ENCODE data around the gene BCL6.

DNA sequence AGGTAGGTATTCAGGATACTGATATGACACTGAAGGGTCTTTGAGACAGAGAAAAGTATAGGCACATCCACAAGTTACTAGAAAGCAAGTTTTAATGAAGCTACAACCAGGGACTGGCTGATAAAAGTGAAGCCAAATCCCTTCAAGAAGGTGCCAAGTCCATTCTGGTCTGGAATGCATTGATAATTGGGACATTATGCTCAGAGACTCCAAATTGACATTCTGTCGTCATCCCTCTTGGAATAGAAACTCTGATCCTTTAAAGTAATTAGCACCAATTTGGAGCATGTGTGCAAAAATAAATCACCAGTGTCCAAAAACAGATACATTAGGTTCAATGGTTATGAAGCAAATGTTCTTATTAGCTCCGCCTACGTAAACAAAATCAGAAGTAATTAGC, 47.3 kb upstream of the BCL6 start:
- TF ChIP-seq, protein P1, sequence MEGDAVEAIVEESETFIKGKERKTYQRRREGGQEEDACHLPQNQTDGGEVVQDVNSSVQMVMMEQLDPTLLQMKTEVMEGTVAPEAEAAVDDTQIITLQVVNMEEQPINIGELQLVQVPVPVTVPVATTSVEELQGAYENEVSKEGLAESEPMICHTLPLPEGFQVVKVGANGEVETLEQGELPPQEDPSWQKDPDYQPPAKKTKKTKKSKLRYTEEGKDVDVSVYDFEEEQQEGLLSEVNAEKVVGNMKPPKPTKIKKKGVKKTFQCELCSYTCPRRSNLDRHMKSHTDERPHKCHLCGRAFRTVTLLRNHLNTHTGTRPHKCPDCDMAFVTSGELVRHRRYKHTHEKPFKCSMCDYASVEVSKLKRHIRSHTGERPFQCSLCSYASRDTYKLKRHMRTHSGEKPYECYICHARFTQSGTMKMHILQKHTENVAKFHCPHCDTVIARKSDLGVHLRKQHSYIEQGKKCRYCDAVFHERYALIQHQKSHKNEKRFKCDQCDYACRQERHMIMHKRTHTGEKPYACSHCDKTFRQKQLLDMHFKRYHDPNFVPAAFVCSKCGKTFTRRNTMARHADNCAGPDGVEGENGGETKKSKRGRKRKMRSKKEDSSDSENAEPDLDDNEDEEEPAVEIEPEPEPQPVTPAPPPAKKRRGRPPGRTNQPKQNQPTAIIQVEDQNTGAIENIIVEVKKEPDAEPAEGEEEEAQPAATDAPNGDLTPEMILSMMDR (IDR thresholded peaks at IDR 0.05; ENCODE audit: extremely low read depth in 1 of 2, insufficient read depth in 1 of 2, low read depth in 1 of 2, low read length in 2 of 2): no peak
- TF ChIP-seq POLR2A (IDR thresholded peaks at IDR 0.05; ENCODE audit: low read depth, low read length) (no peak), POLR2AphosphoS5 (IDR thresholded peaks at IDR 0.05; ENCODE audit: insufficient read depth, low read depth, low read length) (no peak), EZH2 (IDR thresholded peaks at IDR 0.05; ENCODE audit: borderline replicate concordance, low read depth, low read length, severe bottlenecking) (no peak), GATA2 (IDR thresholded peaks at IDR 0.05; ENCODE audit: insufficient read depth, insufficient read length, low read depth, low read length) (no peak), JUN (IDR thresholded peaks at IDR 0.05; ENCODE audit: borderline replicate concordance, insufficient read depth, insufficient read length, low read depth) (no peak), MYC (IDR thresholded peaks at IDR 0.05; ENCODE audit: low read depth, low read length) (no peak)
- TF ChIP-seq, protein P2, sequence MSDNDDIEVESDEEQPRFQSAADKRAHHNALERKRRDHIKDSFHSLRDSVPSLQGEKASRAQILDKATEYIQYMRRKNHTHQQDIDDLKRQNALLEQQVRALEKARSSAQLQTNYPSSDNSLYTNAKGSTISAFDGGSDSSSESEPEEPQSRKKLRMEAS (IDR thresholded peaks at IDR 0.05; ENCODE audit: insufficient read depth, insufficient read length): no peak

Measured in endothelial cell of umbilical vein (primary cell).